ENCODE results near the gene TJP2.
"Not testable (repeated sequence)": the region's sequence is repeated elsewhere in the genome, so short reads cannot be mapped to it uniquely, and the experiment has no call there.

The TJP2 gene

GRCh38 chr9:69158471-69158870 lies 15.6 kb upstream of the TJP2 start:
- DNase-seq (ENCODE audit: low read depth in 2 of 2), result no peak

GRCh38 chr9:69164573-69164972 lies 9.5 kb upstream of the TJP2 start:
- not testable (repeated sequence) for DNase-seq (ENCODE audit: low read depth in 2 of 2)

- DNase-seq (ENCODE audit: low read depth in 2 of 2), result no peak
Measured at GRCh38 chr9:69165581-69165980, 8.5 kb upstream of the TJP2 start.

GRCh38 chr9:69168709-69169217 lies 5.3 kb upstream of the TJP2 start:
- peak in 1 of 2 donors; percentile 25 for DNase-seq (ENCODE audit: low read depth in 2 of 2)

GRCh38 chr9:69170231-69170630 lies 3.8 kb upstream of the TJP2 start:
- DNase-seq (ENCODE audit: low read depth in 2 of 2), result no peak

GRCh38 chr9:69171049-69171448 lies 3.0 kb upstream of the TJP2 start:
- DNase-seq (ENCODE audit: low read depth in 2 of 2), result no peak

GRCh38 chr9:69171517-69171916 lies 2.6 kb upstream of the TJP2 start:
- no peak for DNase-seq (ENCODE audit: low read depth in 2 of 2)

GRCh38 chr9:69172895-69173294 lies 1.2 kb upstream of the TJP2 start:
- DNase-seq (ENCODE audit: low read depth in 2 of 2), result no peak

GRCh38 chr9:69173497-69173890 lies 583 bp upstream of the TJP2 start:
- DNase-seq (ENCODE audit: low read depth in 2 of 2), result no peak

- no peak for DNase-seq (ENCODE audit: low read depth in 2 of 2)
Measured at GRCh38 chr9:69174616-69175463, 763 bp downstream of the TJP2 start.

- no peak for DNase-seq (ENCODE audit: low read depth in 2 of 2)
Measured at GRCh38 chr9:69175486-69175885, 1.4 kb downstream of the TJP2 start.

- no peak for DNase-seq (ENCODE audit: low read depth in 2 of 2)
Measured at GRCh38 chr9:69176471-69177171, 2.5 kb downstream of the TJP2 start.

- no peak for DNase-seq (ENCODE audit: low read depth in 2 of 2)
Measured at GRCh38 chr9:69178583-69179011, 4.5 kb downstream of the TJP2 start.

GRCh38 chr9:69179037-69179436 lies 5.0 kb downstream of the TJP2 start:
- DNase-seq (ENCODE audit: low read depth in 2 of 2), result no peak

- no peak for DNase-seq (ENCODE audit: low read depth in 2 of 2)
Measured at GRCh38 chr9:69180200-69180599, 6.1 kb downstream of the TJP2 start.

- DNase-seq (ENCODE audit: low read depth in 2 of 2), result no peak
Measured at GRCh38 chr9:69180670-69181069, 6.6 kb downstream of the TJP2 start.

GRCh38 chr9:69181908-69182353 lies 7.9 kb downstream of the TJP2 start:
- DNase-seq (ENCODE audit: low read depth in 2 of 2), result no peak

GRCh38 chr9:69184266-69184665 lies 10.2 kb downstream of the TJP2 start:
- no peak for DNase-seq (ENCODE audit: low read depth in 2 of 2)

GRCh38 chr9:69186841-69187611 lies 12.9 kb downstream of the TJP2 start:
- no peak for DNase-seq (ENCODE audit: low read depth in 2 of 2)

- no peak for DNase-seq (ENCODE audit: low read depth in 2 of 2)
Measured at GRCh38 chr9:69188975-69189374, 14.9 kb downstream of the TJP2 start.

GRCh38 chr9:69190086-69190862 lies 16.2 kb downstream of the TJP2 start:
- no peak for DNase-seq (ENCODE audit: low read depth in 2 of 2)
